22Rv1 (cell line): ENCODE data around the gene GNAI3.

Experiments
- H3K27ac ChIP-seq: fragments of 450-650 bp; 2 replicates; pipeline ENCODE4 v1.5.1; 2017
- CTCF ChIP-seq: fragments of 450-650 bp; IDR thresholded peaks from 2 replicates; pipeline ENCODE4 v1.5.1; 2017; ENCODE audit warnings: mild to moderate bottlenecking
- ZFX ChIP-seq: fragments of 450-650 bp; IDR thresholded peaks from 2 replicates; pipeline ENCODE4 v1.6.1; 2017; ENCODE audit warnings: antibody characterized with exemption, borderline replicate concordance

The GNAI3 gene

GRCh38 chr1:109579491-109579890, 31.1 kb downstream of the GNAI3 start:
- TF ChIP-seq ZFX = no peak
- no peak for TF ChIP-seq CTCF
- no peak overlapping the region for H3K27ac ChIP-seq

- TF ChIP-seq CTCF (no peak), ZFX (no peak)
- no peak overlapping the region for H3K27ac ChIP-seq
Observed at GRCh38 chr1:109582021-109582420, 33.6 kb downstream of the GNAI3 start.

GRCh38 chr1:109584766-109585165, 36.4 kb downstream of the GNAI3 start:
- TF ChIP-seq ZFX (no peak), CTCF (no peak)
- no peak overlapping the region for H3K27ac ChIP-seq

GRCh38 chr1:109586055-109586454, 37.6 kb downstream of the GNAI3 start:
- no peak overlapping the region for H3K27ac ChIP-seq
- TF ChIP-seq ZFX (no peak), CTCF (no peak)

DNA sequence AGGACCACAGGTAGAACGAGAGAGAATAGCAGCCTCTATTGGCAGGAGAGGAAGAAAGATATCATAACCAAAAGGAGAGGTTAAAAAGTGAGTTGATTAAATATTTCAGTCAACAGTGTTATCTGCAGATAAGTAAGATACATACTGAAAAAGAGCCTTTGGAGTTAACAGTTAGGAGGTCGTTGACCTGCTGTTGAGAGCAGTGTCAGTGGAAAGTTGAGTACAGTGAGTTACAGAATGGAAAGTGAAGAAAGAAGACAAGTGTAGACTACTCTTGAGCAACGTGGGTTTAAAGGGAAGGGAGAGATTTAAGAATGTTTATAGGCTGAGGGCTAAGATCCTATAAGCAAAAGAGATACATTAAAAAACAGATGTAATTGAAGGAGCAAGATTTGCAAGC, 40.8 kb downstream of the GNAI3 start:
- TF ChIP-seq CTCF = no peak
- no peak for TF ChIP-seq ZFX
- H3K27ac ChIP-seq = no peak overlapping the region

DNA sequence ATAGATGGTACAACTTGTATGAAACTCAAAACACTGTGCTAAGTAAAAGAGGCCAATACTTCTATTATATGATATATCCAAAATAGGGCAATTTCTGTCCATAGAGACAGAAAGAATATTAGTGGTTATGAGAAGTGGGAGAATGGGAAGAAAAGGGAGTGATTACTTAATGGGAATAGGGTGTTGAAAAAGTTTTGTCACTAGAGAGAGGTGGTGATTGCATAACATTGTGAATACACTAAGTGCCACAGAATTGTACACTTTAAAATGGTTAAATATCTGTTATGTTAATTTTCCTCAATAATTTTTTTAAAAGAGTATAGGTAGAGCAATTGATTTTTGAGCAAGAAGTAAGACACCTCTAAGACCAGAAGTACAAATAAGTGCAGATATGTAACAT, 41.3 kb downstream of the GNAI3 start:
- TF ChIP-seq CTCF = no peak
- no peak overlapping the region for H3K27ac ChIP-seq

GRCh38 chr1:109592916-109593315, 44.5 kb downstream of the GNAI3 start:
- no peak overlapping the region for H3K27ac ChIP-seq
- TF ChIP-seq CTCF (no peak), ZFX (no peak)
